Endothelial cell of umbilical vein (primary cell): Measurements from ENCODE around the gene PIGH. TPM values are rescaled to one million over a fixed set of nuclear protein-coding genes. Genes with fewer than 3 reads are reported as not detected.

ENCODE experiments used
- BruUV-seq: library from RNA; stranded (reverse); fragments of 400-500 nt; replicated peaks from 2 replicates; lab custom pipeline; 2021; lab: Mats Ljungman, UMichigan
- CTCF ChIA-PET: fragments of 300-600, 350-600 bp; sonication (Branson Sonifier 250); formaldehyde crosslinking; loops from one replicate; lab custom pipeline; 2021; ENCODE audit warnings: antibody characterized with exemption, inconsistent platforms; lab: Charles Lee
- POLR2A ChIA-PET: fragments of 300-600, 350-600 bp; sonication (Branson Sonifier 250); formaldehyde crosslinking; loops from one replicate; lab custom pipeline; 2021; ENCODE audit warnings: antibody characterized with exemption, inconsistent platforms; lab: Charles Lee
- DNase-seq: peaks from one replicate; pipeline ENCODE4 v3.0.0-alpha.2; 2011; ENCODE audit warnings: low read depth, low spot score
- FAIRE-seq: peaks from 2 replicates; lab custom pipeline; 2011; peaks lifted over from hg19 to GRCh38; lab: Jason Lieb, UNC
- H2AFZ ChIP-seq: 2 replicates; pipeline ENCODE4 v1.6.0; 2012; ENCODE audit warnings: low read depth, low read length, control low read depth, inconsistent platforms
- H3K27ac ChIP-seq: 2 replicates; pipeline ENCODE4 v1.5.1; 2011; ENCODE audit warnings: low read depth, mild to moderate bottlenecking, control low read depth, low read length, moderate library complexity; ENCODE audit not compliant: insufficient read depth
- H3K27me3 ChIP-seq, 2 experiments: 2 replicates each; pipeline versions ENCODE4 v1.6.0 to v1.6.1; 2011; ENCODE audit warnings: low read length in 2 of 2, mixed read lengths in 1 of 2; ENCODE audit not compliant: control insufficient read depth in 2 of 2, insufficient read depth in 2 of 2
- H3K36me3 ChIP-seq, 2 experiments: 2 replicates in 1 of 2; 3 replicates in 1 of 2; pipeline ENCODE4 v1.5.1; 2011; ENCODE audit warnings: low read length in 2 of 2, mild to moderate bottlenecking in 1 of 2, moderate library complexity in 1 of 2; ENCODE audit not compliant: control insufficient read depth in 2 of 2, insufficient read depth in 2 of 2; ENCODE audit errors: extremely low read depth in 1 of 2
- H3K4me1 ChIP-seq: 3 replicates; pipeline ENCODE4 v1.5.1; 2011; ENCODE audit warnings: mild to moderate bottlenecking, low read length; ENCODE audit not compliant: control insufficient read depth, insufficient read depth; ENCODE audit errors: extremely low read depth
- H3K4me2 ChIP-seq: 2 replicates; pipeline ENCODE4 v1.6.1; 2011; ENCODE audit warnings: low read length, control low read depth, mixed read lengths; ENCODE audit not compliant: insufficient read depth
- H3K4me3 ChIP-seq, 3 experiments: fragments of 200-600 bp in 1 of 3; sonication (generic), shearing (Covaris generic) in 1 of 3; replicated peaks in 1 of 3; 2 replicates each; pipeline ENCODE4 v1.5.1; 2011 to 2016; ENCODE audit warnings: control low read depth in 3 of 3, low read length in 3 of 3, mild to moderate bottlenecking in 2 of 3, inconsistent platforms in 1 of 3, low read depth in 1 of 3, moderate library complexity in 1 of 3; ENCODE audit not compliant: insufficient read depth in 1 of 3
- H3K79me2 ChIP-seq: 2 replicates; pipeline ENCODE4 v1.6.0; 2012; ENCODE audit warnings: low read length, inconsistent platforms; ENCODE audit not compliant: control insufficient read depth, insufficient read depth
- H3K9ac ChIP-seq: replicated peaks from 2 replicates; pipeline ENCODE3; 2011; ENCODE audit warnings: low read length, control low read depth; ENCODE audit not compliant: insufficient read depth; ENCODE audit errors: extremely low read depth
- H3K9me1 ChIP-seq: replicated peaks from 3 replicates; pipeline ENCODE4 v1.6.0; 2011; ENCODE audit warnings: mild to moderate bottlenecking, low read length; ENCODE audit not compliant: control insufficient read depth, insufficient read depth; ENCODE audit errors: extremely low read depth
- H3K9me3 ChIP-seq: replicated peaks from 2 replicates; pipeline ENCODE4 v1.5.1; 2012; ENCODE audit warnings: low read length, inconsistent platforms; ENCODE audit not compliant: control insufficient read depth, insufficient read depth
- H4K20me1 ChIP-seq: replicated peaks from 2 replicates; pipeline ENCODE3; 2011; ENCODE audit warnings: mild to moderate bottlenecking, low read length; ENCODE audit not compliant: control insufficient read depth, insufficient read depth; ENCODE audit errors: extremely low read depth
- EZH2 ChIP-seq: IDR thresholded peaks from 2 replicates; pipeline ENCODE4 v1.6.1; 2012; ENCODE audit warnings: borderline replicate concordance, low read depth, mild to moderate bottlenecking, moderate library complexity, low read length, inconsistent platforms; ENCODE audit not compliant: severe bottlenecking
- FOS ChIP-seq: IDR thresholded peaks from 2 replicates; pipeline ENCODE4 v1.6.1; 2011; ENCODE audit warnings: mild to moderate bottlenecking, low read length, moderate library complexity, borderline replicate concordance; ENCODE audit not compliant: insufficient read depth
- GATA2 ChIP-seq: IDR thresholded peaks from 2 replicates; pipeline ENCODE4 v1.7.0; 2011; ENCODE audit warnings: low read depth, mild to moderate bottlenecking, moderate library complexity, mixed read lengths, low read length; ENCODE audit not compliant: insufficient read length, insufficient read depth
- JUN ChIP-seq: IDR thresholded peaks from 2 replicates; pipeline ENCODE4 v1.6.1; 2011; ENCODE audit warnings: borderline replicate concordance, low read depth; ENCODE audit not compliant: insufficient read length, insufficient read depth
- MYC ChIP-seq: IDR thresholded peaks from one replicate; pipeline ENCODE4 v1.6.1; 2011; ENCODE audit warnings: mild to moderate bottlenecking, low read depth, low read length
- POLR2A ChIP-seq: IDR thresholded peaks from 2 replicates; pipeline ENCODE4 v1.6.1; 2012; ENCODE audit warnings: low read depth, mild to moderate bottlenecking, control low read depth, low read length
- POLR2AphosphoS5 ChIP-seq: IDR thresholded peaks from 2 replicates; pipeline ENCODE4 v1.6.1; 2012; ENCODE audit warnings: low read depth, mild to moderate bottlenecking, control low read depth, low read length, moderate library complexity; ENCODE audit not compliant: insufficient read depth
- dilution Hi-C: fragments of 300-500 bp; cut with MboI; formaldehyde crosslinking; loops from one replicate; pipeline ENCODE4 v1.15.0; 2019; ENCODE audit warnings: low sequenced_read_pairs; ENCODE audit not compliant: extremely low pct_ligation_motif_present
- intact Hi-C: fragments of 100-400 bp; cut with micrococcal nuclease; formaldehyde crosslinking; loops from one replicate; pipeline ENCODE4 v1.10.0; 2022
- polyA plus RNA-seq, 4 experiments: library from polyadenylated mRNA; depleted of rRNA in 3 of 4; stranded (reverse) in 3 of 4; unstranded in 1 of 4; fragments of >200 nt; gene quantifications; 2 replicates each; pipeline versions ENCODE4 v1.2.1 to v1.2.3, GENCODE V29; 2011 to 2012; ENCODE audit warnings: missing spikeins in 1 of 4
- total RNA-seq: library from RNA; stranded (reverse); gene quantifications from 2 replicates; pipeline ENCODE4 v1.2.3, GENCODE V29; 2021
- TF ChIP-seq, protein P1 (sequence below), 2 donors: IDR thresholded peaks; 1 replicate in 1 of 2; 2 replicates in 1 of 2; pipeline ENCODE4 v1.5.1; 2011; ENCODE audit warnings: low read length in 2 of 2, mild to moderate bottlenecking in 2 of 2, moderate library complexity in 2 of 2, control low read depth in 1 of 2, inconsistent platforms in 1 of 2, low read depth in 1 of 2; ENCODE audit not compliant: insufficient read depth in 1 of 2; ENCODE audit errors: extremely low read depth in 1 of 2
- TF ChIP-seq, protein P2 (sequence below): IDR thresholded peaks from 2 replicates; pipeline ENCODE4 v1.6.1; 2011; ENCODE audit not compliant: insufficient read depth, insufficient read length

PIGH gene
- total and polyA plus RNA-seq, 2 donors (not counting 3 experiments of a cell fraction or from before 2014, with no cell fraction given), result 12.3 to 18.0 TPM

DNA sequence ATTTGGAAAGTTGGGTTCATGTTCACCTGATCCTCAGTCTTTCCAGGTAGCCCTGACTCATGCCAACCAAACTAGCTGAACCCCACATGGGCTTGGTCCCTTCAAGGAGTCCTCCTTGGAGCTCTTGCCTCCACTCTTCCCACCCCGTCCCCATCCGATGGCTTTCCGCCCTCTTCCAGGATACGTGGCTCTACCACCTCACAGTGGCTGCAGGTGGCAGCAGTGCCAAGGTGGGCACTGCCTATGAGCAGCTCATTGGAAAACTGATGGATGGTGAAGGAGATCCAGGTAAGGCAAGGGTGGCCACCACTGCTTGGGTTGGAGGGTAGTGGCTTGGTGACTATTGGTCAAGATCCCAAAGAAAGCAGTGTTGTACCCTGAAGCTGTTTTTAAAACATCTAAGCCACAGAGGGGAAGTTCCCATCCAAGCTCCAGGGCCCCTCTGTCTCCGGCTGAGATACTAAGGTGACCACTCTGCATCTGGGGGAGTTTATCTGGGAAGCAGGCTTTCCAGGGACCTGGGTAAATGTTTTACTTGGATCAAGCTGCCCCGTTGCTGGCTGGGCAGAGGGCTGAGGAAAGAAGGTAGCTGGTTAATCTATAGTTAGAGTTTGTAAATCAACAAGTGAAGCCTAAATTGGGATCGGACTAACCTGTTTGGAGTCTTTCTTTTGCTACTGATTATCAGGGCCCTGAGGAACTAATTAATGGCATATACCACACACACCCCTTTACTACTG, 23.7 kb downstream of the PIGH start:
- Histone ChIP-seq H3K9ac (no peak overlapping the region), H3K36me3 (no peaks in the 10 kb centered on the region), H3K4me2 (no peak overlapping the region), H3K27ac (no peak overlapping the region), H3K9me1 (no peaks in the 10 kb centered on the region), H2AFZ (no peak overlapping the region), H3K79me2 (no peaks in the 10 kb centered on the region), H4K20me1 (no peaks in the 10 kb centered on the region), H3K4me1 (no peaks in the 10 kb centered on the region), H3K9me3 (no peaks in the 10 kb centered on the region), H3K4me3 (no peak overlapping the region), H3K27me3 (peaks cover 0 to 1% of the 10 kb centered on the region in 2 experiments)
- ChIA-PET POLR2A (no interaction called here), CTCF (interaction anchor here (0.5 to 4.3 kb wide), 9 partner anchors 13 to 151 kb away, joined by 3 to 33 read pairs (median 4); partner anchors contain the start of gene PIGH)
- no TSS peak for BruUV-seq
- dilution Hi-C loops, result no loop called here
- intact Hi-C loops, result no loop called here
- DNase-seq (no peak), FAIRE-seq (no peak)
- TF ChIP-seq, protein P1, sequence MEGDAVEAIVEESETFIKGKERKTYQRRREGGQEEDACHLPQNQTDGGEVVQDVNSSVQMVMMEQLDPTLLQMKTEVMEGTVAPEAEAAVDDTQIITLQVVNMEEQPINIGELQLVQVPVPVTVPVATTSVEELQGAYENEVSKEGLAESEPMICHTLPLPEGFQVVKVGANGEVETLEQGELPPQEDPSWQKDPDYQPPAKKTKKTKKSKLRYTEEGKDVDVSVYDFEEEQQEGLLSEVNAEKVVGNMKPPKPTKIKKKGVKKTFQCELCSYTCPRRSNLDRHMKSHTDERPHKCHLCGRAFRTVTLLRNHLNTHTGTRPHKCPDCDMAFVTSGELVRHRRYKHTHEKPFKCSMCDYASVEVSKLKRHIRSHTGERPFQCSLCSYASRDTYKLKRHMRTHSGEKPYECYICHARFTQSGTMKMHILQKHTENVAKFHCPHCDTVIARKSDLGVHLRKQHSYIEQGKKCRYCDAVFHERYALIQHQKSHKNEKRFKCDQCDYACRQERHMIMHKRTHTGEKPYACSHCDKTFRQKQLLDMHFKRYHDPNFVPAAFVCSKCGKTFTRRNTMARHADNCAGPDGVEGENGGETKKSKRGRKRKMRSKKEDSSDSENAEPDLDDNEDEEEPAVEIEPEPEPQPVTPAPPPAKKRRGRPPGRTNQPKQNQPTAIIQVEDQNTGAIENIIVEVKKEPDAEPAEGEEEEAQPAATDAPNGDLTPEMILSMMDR (IDR thresholded peaks at IDR 0.05; ENCODE audit: extremely low read depth in 1 of 2, insufficient read depth in 1 of 2, low read depth in 1 of 2, low read length in 2 of 2), result no peak
- TF ChIP-seq GATA2, result no peak
- no peak for TF ChIP-seq POLR2A

- H3K9me1 ChIP-seq, result no peaks in the 10 kb centered on the region
- BruUV-seq, result no TSS peak
- no peak overlapping the region for H3K4me2 ChIP-seq
- no peak overlapping the region for H3K9ac ChIP-seq
- POLR2A ChIA-PET, result no interaction called here
- H3K9me3 ChIP-seq, result no peaks in the 10 kb centered on the region
- FAIRE-seq, result no peak
- TF ChIP-seq, protein P2, sequence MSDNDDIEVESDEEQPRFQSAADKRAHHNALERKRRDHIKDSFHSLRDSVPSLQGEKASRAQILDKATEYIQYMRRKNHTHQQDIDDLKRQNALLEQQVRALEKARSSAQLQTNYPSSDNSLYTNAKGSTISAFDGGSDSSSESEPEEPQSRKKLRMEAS, result no peak
- TF ChIP-seq MYC (no peak), EZH2 (no peak), JUN (no peak), GATA2 (no peak), FOS (no peak), POLR2AphosphoS5 (no peak), POLR2A (no peak)
- TF ChIP-seq, protein P1 (IDR thresholded peaks at IDR 0.05; ENCODE audit: extremely low read depth in 1 of 2, insufficient read depth in 1 of 2, low read depth in 1 of 2, low read length in 2 of 2), result no peak
- DNase-seq, result no peak
- dilution Hi-C loops, result no loop called here
- no peaks in the 10 kb centered on the region for H4K20me1 ChIP-seq
- CTCF ChIA-PET, result interaction anchor here (0.5 to 4.3 kb wide), 6 partner anchors 13 to 151 kb away, joined by 3 to 33 read pairs (median 4); partner anchors contain the start of gene PIGH
- no peak overlapping the region for H2AFZ ChIP-seq
- intact Hi-C loops, result no loop called here
- H3K79me2 ChIP-seq, result no peaks in the 10 kb centered on the region
- H3K27me3 ChIP-seq, result peaks cover 0 to 1% of the 10 kb centered on the region in 2 experiments
- H3K4me1 ChIP-seq, result no peaks in the 10 kb centered on the region
- no peak overlapping the region for H3K4me3 ChIP-seq
- no peaks in the 10 kb centered on the region for H3K36me3 ChIP-seq
- H3K27ac ChIP-seq, result no peak overlapping the region
Observed at GRCh38 chr14:67575684-67576083, 24.4 kb downstream of the PIGH start.
